Measurements from ENCODE around the gene ABLIM1.

- TF ChIP-seq CTCF (IDR thresholded peaks at IDR 0.05): no peak
- no peak for TF ChIP-seq POLR2A (IDR thresholded peaks at IDR 0.05)
Observed at GRCh38 chr10:114665873-114666272, 7.8 kb upstream of the ABLIM1 start.

Data from testis (tissue), 2 donors.